RWPE2 (cell line): Measurements from ENCODE around the gene PSAPL1.

Experiments used
- ATAC-seq: fragments of 200-7000 bp; cut with Tn5 transposase; 3 replicates; pipeline ENCODE4 v1.9.1; 2021; ENCODE audit warnings: low read depth
- DNase-seq: peaks from one replicate; pipeline ENCODE4 v3.0.0-alpha.2; 2020; ENCODE audit warnings: low spot score
- H3K27ac ChIP-seq: fragments of 450-650 bp; 2 replicates; pipeline ENCODE4 v1.5.1; 2017; ENCODE audit warnings: mild to moderate bottlenecking; ENCODE audit not compliant: poor library complexity, severe bottlenecking
- H3K27me3 ChIP-seq: fragments of 250-450 bp; sonication (Bioruptor Pico); 2 replicates; pipeline ENCODE4 v1.5.1; 2021; ENCODE audit warnings: mild to moderate bottlenecking, moderate library complexity; ENCODE audit not compliant: insufficient read depth, poor library complexity, severe bottlenecking
- H3K36me3 ChIP-seq: fragments of 250-450 bp; sonication (Bioruptor Pico); 2 replicates; pipeline ENCODE4 v1.5.1; 2020; ENCODE audit warnings: low read depth, mild to moderate bottlenecking, moderate library complexity
- H3K4me1 ChIP-seq: fragments of 250-450 bp; sonication (Bioruptor Pico); 2 replicates; pipeline ENCODE4 v1.5.1; 2021; ENCODE audit warnings: mild to moderate bottlenecking, moderate library complexity; ENCODE audit not compliant: insufficient read depth, poor library complexity, severe bottlenecking
- H3K4me3 ChIP-seq: fragments of 250-450 bp; sonication (Bioruptor Pico); 2 replicates; pipeline ENCODE4 v1.5.1; 2021; ENCODE audit warnings: mild to moderate bottlenecking, moderate library complexity; ENCODE audit not compliant: severe bottlenecking
- H3K9me3 ChIP-seq: fragments of 250-450 bp; sonication (Bioruptor Pico); 2 replicates; pipeline ENCODE4 v1.5.1; 2021; ENCODE audit warnings: mild to moderate bottlenecking, moderate library complexity; ENCODE audit not compliant: severe bottlenecking
- TF ChIP-seq, protein P1 (sequence below): fragments of 450-650 bp; IDR thresholded peaks from one replicate; pipeline ENCODE4 v1.5.1; 2017; ENCODE audit warnings: mild to moderate bottlenecking, moderate library complexity; ENCODE audit not compliant: poor library complexity, severe bottlenecking

Gene PSAPL1

DNA sequence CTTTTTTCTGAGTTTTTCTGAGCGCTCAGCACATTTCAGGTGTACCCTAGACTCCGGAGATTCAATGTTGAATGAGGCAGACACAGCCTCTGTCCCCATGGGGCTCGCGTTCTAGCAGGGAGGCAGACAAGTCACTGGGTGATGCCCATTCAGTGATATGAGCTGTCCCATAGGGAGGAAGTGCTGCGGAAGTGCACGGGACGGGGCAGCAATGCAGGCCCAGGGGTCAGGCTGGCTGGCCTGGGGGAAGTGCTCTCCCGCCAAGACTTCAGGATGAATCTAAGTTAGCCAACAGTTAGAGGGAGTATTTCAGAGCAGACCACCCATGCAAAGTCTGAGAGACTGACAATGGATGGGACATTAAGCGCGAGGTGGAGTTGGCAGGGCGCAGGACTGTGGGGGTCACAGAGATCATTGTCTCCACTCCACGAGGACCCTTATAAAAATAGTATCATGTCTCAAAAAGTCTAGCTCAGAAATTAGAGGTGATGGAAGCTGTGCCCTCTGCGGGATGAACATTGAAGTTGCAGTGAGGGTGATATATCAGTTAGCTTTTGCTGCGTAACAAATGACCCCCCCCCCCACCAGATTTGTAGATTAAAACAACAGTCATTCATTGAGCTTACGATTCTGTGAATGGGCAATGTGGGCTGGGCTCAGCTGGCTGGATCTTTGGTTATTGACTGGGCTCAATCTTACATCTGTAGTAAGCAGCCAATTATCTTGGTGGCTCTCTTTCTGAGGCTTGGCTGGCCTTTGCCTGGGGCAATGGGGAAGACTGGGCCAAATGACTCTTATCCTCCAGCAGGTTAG, 16.4 kb downstream of the PSAPL1 start:
- TF ChIP-seq, protein P1, sequence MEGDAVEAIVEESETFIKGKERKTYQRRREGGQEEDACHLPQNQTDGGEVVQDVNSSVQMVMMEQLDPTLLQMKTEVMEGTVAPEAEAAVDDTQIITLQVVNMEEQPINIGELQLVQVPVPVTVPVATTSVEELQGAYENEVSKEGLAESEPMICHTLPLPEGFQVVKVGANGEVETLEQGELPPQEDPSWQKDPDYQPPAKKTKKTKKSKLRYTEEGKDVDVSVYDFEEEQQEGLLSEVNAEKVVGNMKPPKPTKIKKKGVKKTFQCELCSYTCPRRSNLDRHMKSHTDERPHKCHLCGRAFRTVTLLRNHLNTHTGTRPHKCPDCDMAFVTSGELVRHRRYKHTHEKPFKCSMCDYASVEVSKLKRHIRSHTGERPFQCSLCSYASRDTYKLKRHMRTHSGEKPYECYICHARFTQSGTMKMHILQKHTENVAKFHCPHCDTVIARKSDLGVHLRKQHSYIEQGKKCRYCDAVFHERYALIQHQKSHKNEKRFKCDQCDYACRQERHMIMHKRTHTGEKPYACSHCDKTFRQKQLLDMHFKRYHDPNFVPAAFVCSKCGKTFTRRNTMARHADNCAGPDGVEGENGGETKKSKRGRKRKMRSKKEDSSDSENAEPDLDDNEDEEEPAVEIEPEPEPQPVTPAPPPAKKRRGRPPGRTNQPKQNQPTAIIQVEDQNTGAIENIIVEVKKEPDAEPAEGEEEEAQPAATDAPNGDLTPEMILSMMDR, result no peak
- ATAC-seq, result no peak

DNA sequence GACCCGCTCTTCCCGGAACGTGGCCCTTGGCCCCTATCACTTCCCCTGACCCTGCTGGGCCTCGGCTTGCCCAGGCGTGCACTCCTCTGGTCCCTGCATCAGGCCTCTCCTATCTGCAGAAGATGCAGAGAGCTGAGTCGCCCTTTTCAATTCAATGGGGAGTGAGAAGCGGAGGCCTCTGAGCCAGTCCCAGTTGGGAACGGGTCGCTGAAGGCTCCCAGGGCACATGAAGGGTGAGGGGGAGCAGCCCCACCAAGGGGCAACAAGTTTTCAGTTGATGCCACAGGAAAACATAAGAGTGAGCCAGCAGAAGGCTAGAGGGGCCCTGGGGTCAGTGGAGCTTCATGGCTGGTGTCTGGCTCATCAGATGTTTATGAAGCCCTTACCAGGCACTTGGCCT, 17.1 kb downstream of the PSAPL1 start:
- Histone ChIP-seq H3K4me1 (no peaks in the 10 kb centered on the region), H3K4me3 (no peak overlapping the region), H3K27me3 (no peaks in the 10 kb centered on the region), H3K9me3 (no peaks in the 10 kb centered on the region), H3K27ac (no peak overlapping the region), H3K36me3 (no peaks in the 10 kb centered on the region)
- TF ChIP-seq, protein P1, result no peak
- ATAC-seq, result no peak
- DNase-seq, result peak; percentile 31

More for the DNA sequence above, 16.4 kb downstream of the PSAPL1 start:
- no peaks in the 10 kb centered on the region for H3K36me3 ChIP-seq
- no peak overlapping the region for H3K27ac ChIP-seq
- no peak for DNase-seq
- no peaks in the 10 kb centered on the region for H3K9me3 ChIP-seq
- H3K4me1 ChIP-seq, result no peaks in the 10 kb centered on the region
- no peaks in the 10 kb centered on the region for H3K27me3 ChIP-seq
- no peak overlapping the region for H3K4me3 ChIP-seq

DNA sequence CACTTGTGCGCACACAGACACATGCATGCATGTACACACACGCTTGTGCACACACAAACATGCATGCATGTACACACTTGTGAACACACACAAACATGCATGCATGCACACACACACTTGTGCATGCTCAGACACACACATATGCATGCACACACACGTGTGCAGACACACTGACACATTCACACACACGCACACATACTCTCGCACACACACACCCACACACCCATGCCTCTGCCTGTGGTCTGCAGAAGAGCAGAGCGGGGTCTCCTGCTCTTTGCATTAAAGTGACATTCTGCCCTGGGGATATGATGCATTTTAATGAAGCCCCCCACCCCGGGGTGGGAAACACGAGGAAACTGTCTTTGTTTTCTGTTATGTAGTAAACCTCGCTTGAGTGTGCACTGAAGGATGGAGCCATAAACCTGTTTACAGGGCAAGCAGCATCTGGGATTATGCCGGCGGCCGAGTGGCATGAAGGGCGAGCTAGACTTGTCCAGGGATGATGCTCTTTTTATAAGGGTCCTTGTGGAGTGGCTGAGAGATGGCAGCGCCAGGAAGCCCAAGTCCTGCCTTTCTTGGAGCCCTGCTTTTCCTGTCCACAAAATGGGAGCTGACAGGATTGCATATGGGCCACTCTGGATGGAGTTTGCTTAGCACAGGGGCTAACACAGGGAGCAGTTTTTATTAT, 17.8 kb downstream of the PSAPL1 start:
- TF ChIP-seq, protein P1, result no peak
- Histone ChIP-seq H3K27me3 (no peaks in the 10 kb centered on the region), H3K36me3 (no peaks in the 10 kb centered on the region), H3K4me3 (no peak overlapping the region), H3K27ac (no peak overlapping the region), H3K4me1 (no peaks in the 10 kb centered on the region), H3K9me3 (no peaks in the 10 kb centered on the region)
- DNase-seq, result peak; percentile 17
- ATAC-seq, result no peak

DNA sequence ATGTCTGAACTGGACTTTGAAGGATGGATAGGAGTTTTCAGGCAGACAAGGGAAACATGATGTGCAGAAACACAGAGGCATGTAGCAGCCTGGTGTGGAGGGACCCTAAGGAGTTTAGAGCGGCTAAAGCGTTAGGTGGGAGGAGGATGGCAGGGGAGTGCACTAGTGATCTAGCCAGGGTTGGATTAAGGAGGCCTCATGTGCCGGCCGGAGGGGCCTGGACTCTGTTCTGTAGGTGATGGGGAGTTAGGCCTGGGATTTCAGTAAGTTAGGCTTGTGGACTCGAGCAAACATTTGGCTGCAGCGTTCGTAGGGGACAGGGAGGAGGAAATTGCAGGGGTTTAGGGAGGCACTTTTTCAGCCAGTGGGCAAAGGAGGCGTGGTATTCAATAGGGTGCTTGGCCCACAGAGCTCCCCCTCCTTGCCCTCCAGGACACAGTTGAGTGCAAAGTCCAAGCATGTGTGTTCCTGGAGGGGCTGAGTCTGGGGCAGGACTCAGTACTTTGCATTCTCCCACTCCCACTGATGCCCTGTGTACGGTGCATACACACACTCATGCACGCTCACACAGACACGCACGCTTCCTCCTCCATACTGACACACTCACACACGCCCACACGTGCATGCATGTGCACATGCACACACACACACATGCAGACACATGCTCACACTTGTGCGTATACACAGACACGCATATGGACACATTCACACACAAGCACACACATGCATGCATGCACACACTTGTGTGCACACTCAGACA, 18.6 kb downstream of the PSAPL1 start:
- ATAC-seq (no peak), DNase-seq (peak; percentile 41)
- TF ChIP-seq, protein P1, result no peak
- H3K4me3 ChIP-seq, result no peak overlapping the region
- no peaks in the 10 kb centered on the region for H3K36me3 ChIP-seq
- H3K27me3 ChIP-seq, result no peaks in the 10 kb centered on the region
- H3K4me1 ChIP-seq, result no peaks in the 10 kb centered on the region
- no peak overlapping the region for H3K27ac ChIP-seq
- no peaks in the 10 kb centered on the region for H3K9me3 ChIP-seq
